IMR-90 (cell line): ENCODE results near the gene VTN. TPM values are rescaled to one million over a fixed set of nuclear protein-coding genes. Genes with fewer than 3 reads are reported as not detected.

Source experiments
- ATAC-seq: fragments of 200-7000 bp; cut with Tn5 transposase; 2 replicates; pipeline ENCODE4 v1.9.1; 2020; ENCODE audit warnings: low read depth, mild to moderate bottlenecking, moderate library complexity
- BruUV-seq: library from RNA; stranded (reverse); fragments of 400-500 nt; replicated peaks from 2 replicates; lab custom pipeline; 2021; lab: Mats Ljungman, UMichigan
- CTCF ChIA-PET: fragments of 300-600 bp; formaldehyde crosslinking; extraction: SDS; loops from one replicate; lab custom pipeline; 2021; ENCODE audit warnings: antibody characterized with exemption; lab: Yijun Ruan, JAX
- POLR2A ChIA-PET: fragments of 300-600 bp; sonication (Branson Sonifier 250); formaldehyde crosslinking; loops from one replicate; lab custom pipeline; 2022; ENCODE audit warnings: antibody characterized with exemption; ENCODE audit not compliant: unreplicated experiment; lab: Charles Lee
- DNase-seq: peaks from one replicate; pipeline ENCODE4 v3.0.0; 2013
- H2AFZ ChIP-seq: replicated peaks from 2 replicates; pipeline ENCODE3; 2013; ENCODE audit warnings: low read length, mild to moderate bottlenecking; ENCODE audit not compliant: poor library complexity
- H2AK5ac ChIP-seq: 2 replicates; pipeline ENCODE4 v1.6.1; 2013; ENCODE audit warnings: low read depth, low read length, inconsistent platforms
- H2AK9ac ChIP-seq: replicated peaks from 2 replicates; pipeline ENCODE3; 2013; ENCODE audit warnings: mild to moderate bottlenecking, low read depth, low read length, moderate library complexity; ENCODE audit not compliant: poor library complexity
- H2BK120ac ChIP-seq: 2 replicates; pipeline ENCODE4 v1.6.1; 2013; ENCODE audit warnings: low read depth, low read length, inconsistent platforms
- H2BK15ac ChIP-seq: 3 replicates; pipeline ENCODE4 v1.6.1; 2013; ENCODE audit warnings: low read depth, low read length, inconsistent platforms
- H2BK20ac ChIP-seq: 2 replicates; pipeline ENCODE4 v1.6.1; 2013; ENCODE audit warnings: low read depth, mild to moderate bottlenecking, inconsistent platforms, low read length, moderate library complexity
- H2BK5ac ChIP-seq: 2 replicates; pipeline ENCODE4 v1.6.1; 2013; ENCODE audit warnings: mild to moderate bottlenecking, low read depth, low read length, inconsistent platforms; ENCODE audit not compliant: poor library complexity, severe bottlenecking
- H3K14ac ChIP-seq: replicated peaks from 2 replicates; pipeline ENCODE4 v1.6.1; 2013; ENCODE audit warnings: low read depth, low read length, inconsistent platforms
- H3K18ac ChIP-seq: 2 replicates; pipeline ENCODE4 v1.6.1; 2013; ENCODE audit warnings: low read depth, low read length, control low read depth
- H3K23ac ChIP-seq: 2 replicates; pipeline ENCODE4 v1.6.1; 2013; ENCODE audit warnings: low read depth, low read length, inconsistent platforms
- H3K27ac ChIP-seq: 2 replicates; pipeline ENCODE4 v1.5.1; 2013; ENCODE audit warnings: mild to moderate bottlenecking, control low read depth, low read length; ENCODE audit not compliant: insufficient read depth
- H3K27me3 ChIP-seq: 2 replicates; pipeline ENCODE4 v1.6.1; 2013; ENCODE audit warnings: low read length; ENCODE audit not compliant: control insufficient read depth, insufficient read depth
- H3K36me3 ChIP-seq: 2 replicates; pipeline ENCODE4 v1.6.1; 2013; ENCODE audit warnings: low read length, mixed read lengths; ENCODE audit not compliant: control insufficient read depth, insufficient read depth
- H3K4ac ChIP-seq: 2 replicates; pipeline ENCODE4 v1.6.1; 2013; ENCODE audit warnings: low read depth, low read length, inconsistent platforms
- H3K4me1 ChIP-seq: 2 replicates; pipeline ENCODE4 v1.6.1; 2013; ENCODE audit warnings: low read length, mixed read lengths; ENCODE audit not compliant: control insufficient read depth, insufficient read depth
- H3K4me2 ChIP-seq: 2 replicates; pipeline ENCODE4 v1.6.1; 2013; ENCODE audit warnings: low read depth, mild to moderate bottlenecking, control low read depth, low read length, moderate library complexity
- H3K4me3 ChIP-seq: 2 replicates; pipeline ENCODE4 v1.5.1; 2013; ENCODE audit warnings: low read depth, mild to moderate bottlenecking, control low read depth, low read length, moderate library complexity; ENCODE audit not compliant: insufficient read depth
- H3K56ac ChIP-seq: 2 replicates; pipeline ENCODE4 v1.6.1; 2013; ENCODE audit warnings: low read length, inconsistent platforms; ENCODE audit not compliant: insufficient read depth; ENCODE audit errors: extremely low read depth
- H3K79me1 ChIP-seq, 2 experiments: 2 replicates each; pipeline ENCODE4 v1.6.1; 2013; ENCODE audit warnings: low read length in 2 of 2, inconsistent platforms in 1 of 2, low read depth in 1 of 2
- H3K9ac ChIP-seq: 2 replicates; pipeline ENCODE4 v1.6.1; 2013; ENCODE audit warnings: low read depth, low read length, control low read depth
- H3K9me1 ChIP-seq: 2 replicates; pipeline ENCODE4 v1.6.1; 2013; ENCODE audit warnings: low read length, inconsistent platforms; ENCODE audit not compliant: insufficient read depth
- H3K9me3 ChIP-seq: 2 replicates; pipeline ENCODE4 v1.6.1; 2013; ENCODE audit warnings: low read length; ENCODE audit not compliant: control insufficient read depth, insufficient read depth
- H4K20me1 ChIP-seq: 2 replicates; pipeline ENCODE4 v1.6.1; 2013; ENCODE audit warnings: low read length, inconsistent platforms; ENCODE audit not compliant: insufficient read depth
- H4K5ac ChIP-seq: 2 replicates; pipeline ENCODE4 v1.6.1; 2013; ENCODE audit warnings: mild to moderate bottlenecking, low read depth, low read length, control low read depth
- H4K8ac ChIP-seq, 2 experiments: 2 replicates each; pipeline ENCODE4 v1.6.1; 2013; ENCODE audit warnings: low read depth in 2 of 2, low read length in 2 of 2, control low read depth in 1 of 2, inconsistent platforms in 1 of 2
- H4K91ac ChIP-seq: 2 replicates; pipeline ENCODE4 v1.6.1; 2013; ENCODE audit warnings: low read depth, low read length, inconsistent platforms; ENCODE audit not compliant: insufficient read depth
- CEBPB ChIP-seq: IDR thresholded peaks from 2 replicates; pipeline ENCODE4 v1.6.1; 2012; ENCODE audit warnings: low read depth, low read length, improper control_type of control experiment
- ELK1 ChIP-seq: fragments of 150-350 bp; IDR thresholded peaks from 2 replicates; pipeline ENCODE4 v1.6.1; 2016; ENCODE audit warnings: low read depth, mild to moderate bottlenecking, low read length, moderate library complexity, borderline replicate concordance
- MAZ ChIP-seq: IDR thresholded peaks from 2 replicates; pipeline ENCODE4 v1.6.1; 2012; ENCODE audit warnings: low read depth, mild to moderate bottlenecking, low read length, improper control_type of control experiment, moderate library complexity, borderline replicate concordance
- MXI1 ChIP-seq: IDR thresholded peaks from 2 replicates; pipeline ENCODE4 v1.6.1; 2012; ENCODE audit warnings: low read depth, mild to moderate bottlenecking, low read length, moderate library complexity, borderline replicate concordance
- NFE2L2 ChIP-seq: fragments of 150-350 bp; IDR thresholded peaks from 2 replicates; pipeline ENCODE4 v1.6.1; 2016; ENCODE audit warnings: low read depth, mild to moderate bottlenecking, low read length
- RCOR1 ChIP-seq: IDR thresholded peaks from 2 replicates; pipeline ENCODE4 v1.6.1; 2012; ENCODE audit warnings: mild to moderate bottlenecking, low read length, improper control_type of control experiment; ENCODE audit not compliant: insufficient replicate concordance
- SMC3 ChIP-seq: fragments of 150-350 bp; IDR thresholded peaks from 2 replicates; pipeline ENCODE4 v1.6.1; 2016; ENCODE audit warnings: low read depth, mild to moderate bottlenecking, antibody characterized with exemption, low read length, moderate library complexity
- USF2 ChIP-seq: fragments of 150-350 bp; IDR thresholded peaks from 2 replicates; pipeline ENCODE4 v1.6.1; 2017; ENCODE audit warnings: mild to moderate bottlenecking, antibody characterized with exemption, low read length, low read depth
- WGBS, 2 experiments: methylation state at CpG; one replicate each; pipeline versions ENCODE4 v1.1.5 to v1.1.7; 2013; ENCODE audit warnings: missing lambda C conversion rate in 2 of 2; ENCODE audit not compliant: insufficient read length in 1 of 2; ENCODE audit errors: extremely low coverage in 2 of 2; 5-methylcytosine and 5-hydroxymethylcytosine counted together
- dilution Hi-C: fragments of 300-500 bp; cut with HindIII; formaldehyde crosslinking; loops from one replicate; pipeline ENCODE4 v1.14.3; 2018; ENCODE audit warnings: low sequenced_read_pairs; ENCODE audit not compliant: unreplicated experiment
- in situ Hi-C: fragments of 300-500 bp; cut with MboI; formaldehyde crosslinking; loops from 3 replicates; pipeline ENCODE4 v1.14.3; 2019; ENCODE audit warnings: low sequenced_read_pairs, inconsistent platforms, mixed read lengths
- intact Hi-C: fragments of 100-400 bp; cut with micrococcal nuclease; formaldehyde crosslinking; loops from 2 replicates; pipeline ENCODE4 v1.10.0; 2022
- polyA plus RNA-seq, 3 experiments: library from polyadenylated mRNA; depleted of rRNA; stranded (reverse); fragments of >200 nt; gene quantifications; 2 replicates each; pipeline ENCODE4 v1.2.3, GENCODE V29; 2012; ENCODE audit warnings: low replicate concordance in 1 of 3
- total RNA-seq: library from RNA; depleted of rRNA; stranded (reverse); fragments of >200 nt; gene quantifications from 2 replicates; pipeline ENCODE4 v1.2.3, GENCODE V29; 2012

Gene VTN
- total and polyA plus RNA-seq, 2 of the 4 experiments (the other 2 are of a cell fraction) = 0.18 to 1.0 TPM

- Histone ChIP-seq H2BK120ac (no peak overlapping the region), H3K27ac (no peak overlapping the region), H3K4me2 (no peak overlapping the region), H4K5ac (no peak overlapping the region), H2AFZ (no peak overlapping the region), H3K56ac (no peak overlapping the region), H4K8ac (no peak overlapping the region), H3K4me1 (peaks cover 3% of the 10 kb centered on the region), H3K27me3 (no peaks in the 10 kb centered on the region), H2AK5ac (no peak overlapping the region), H2BK20ac (no peak overlapping the region), H3K23ac (no peak overlapping the region), H3K9me1 (peaks cover 27% of the 10 kb centered on the region), H4K91ac (no peak overlapping the region), H3K4me3 (no peak overlapping the region), H3K9me3 (no peaks in the 10 kb centered on the region), H2BK15ac (no peak overlapping the region), H3K36me3 (peaks cover 13% of the 10 kb centered on the region), H3K79me1 (no peaks in the 10 kb centered on the region), H2AK9ac (no peak overlapping the region), H3K4ac (no peak overlapping the region), H3K14ac (no peak overlapping the region), H3K9ac (no peak overlapping the region), H3K18ac (no peak overlapping the region), H4K20me1 (no peaks in the 10 kb centered on the region), H2BK5ac (no peak overlapping the region)
- CTCF ChIA-PET = no interaction called here
- in situ Hi-C loops = no loop called here
- dilution Hi-C loops = no loop called here
- no peak for DNase-seq
- no TSS peak for BruUV-seq
- POLR2A ChIA-PET = no interaction called here
- no peak for ATAC-seq
- WGBS, 2 experiments = 74% methylated on average over 3 of the region's 6 CpGs; no CpG with 5 or more reads in 1 of the 2 experiments
- intact Hi-C loops = loop anchor here (10.0 kb wide), 1 partner anchor 142 kb away; no protein-coding TSS in a partner anchor
- TF ChIP-seq USF2 = no peak
- no peak for TF ChIP-seq NFE2L2
- TF ChIP-seq CEBPB = no peak
- no peak for TF ChIP-seq RCOR1
- no peak for TF ChIP-seq SMC3
- no peak for TF ChIP-seq ELK1
- TF ChIP-seq MAZ = no peak
- no peak for TF ChIP-seq MXI1
These were observed 32.7 kb upstream of the VTN start for GRCh38 chr17:28402844-28403243.
